WERI-Rb-1 (cell line): ENCODE data around the gene KCNJ3.

Source experiments
- DNase-seq: peaks from one replicate; pipeline ENCODE4 v3.0.0-alpha.2; 2020
- H3K27ac ChIP-seq: fragments of 250-450 bp; sonication (Bioruptor Pico); 2 replicates; pipeline ENCODE4 v1.5.1; 2020; ENCODE audit warnings: mild to moderate bottlenecking, moderate library complexity
- H3K27me3 ChIP-seq: fragments of 250-450 bp; sonication (Bioruptor Pico); 2 replicates; pipeline ENCODE4 v1.5.1; 2021; ENCODE audit warnings: mild to moderate bottlenecking, low read depth, moderate library complexity; ENCODE audit not compliant: insufficient read depth, severe bottlenecking
- H3K36me3 ChIP-seq: fragments of 250-450 bp; sonication (Bioruptor Pico); 2 replicates; pipeline ENCODE4 v1.5.1; 2020; ENCODE audit warnings: mild to moderate bottlenecking, moderate library complexity
- H3K4me3 ChIP-seq: 2 replicates; pipeline ENCODE4 v1.5.1; 2011; ENCODE audit warnings: low read depth, mild to moderate bottlenecking, control low read depth, low read length
- H3K9me3 ChIP-seq: fragments of 250-450 bp; sonication (Bioruptor Pico); 2 replicates; pipeline ENCODE4 v1.5.1; 2021; ENCODE audit warnings: mild to moderate bottlenecking, moderate library complexity; ENCODE audit not compliant: severe bottlenecking
- CTCF ChIP-seq: IDR thresholded peaks from 2 replicates; pipeline ENCODE4 v1.5.1; 2011; ENCODE audit warnings: low read depth, mild to moderate bottlenecking, control low read depth, inconsistent platforms, low read length

KCNJ3 gene

GRCh38 chr2:154794406-154794805 lies 95.9 kb downstream of the KCNJ3 start:
- H3K36me3 ChIP-seq = no peaks in the 10 kb centered on the region

GRCh38 chr2:154795651-154796050 lies 97.2 kb downstream of the KCNJ3 start:
- Histone ChIP-seq H3K36me3 (no peaks in the 10 kb centered on the region), H3K9me3 (no peaks in the 10 kb centered on the region), H3K27me3 (no peaks in the 10 kb centered on the region), H3K4me3 (no peak overlapping the region), H3K27ac (no peak overlapping the region)
- TF ChIP-seq CTCF = no peak
- no peak for DNase-seq

More at GRCh38 chr2:154794406-154794805, 95.9 kb downstream of the KCNJ3 start:
- Histone ChIP-seq H3K9me3 (no peaks in the 10 kb centered on the region), H3K27ac (no peak overlapping the region), H3K4me3 (no peak overlapping the region), H3K27me3 (no peaks in the 10 kb centered on the region)
- TF ChIP-seq CTCF = no peak
- no peak for DNase-seq

- no peak for DNase-seq
- no peak overlapping the region for H3K4me3 ChIP-seq
- H3K9me3 ChIP-seq = no peaks in the 10 kb centered on the region
Observed at GRCh38 chr2:154804451-154804850, 106.0 kb downstream of the KCNJ3 start.

GRCh38 chr2:154813636-154814035 lies 115.1 kb downstream of the KCNJ3 start:
- no peaks in the 10 kb centered on the region for H3K36me3 ChIP-seq
- DNase-seq = no peak
- no peak overlapping the region for H3K27ac ChIP-seq
- no peaks in the 10 kb centered on the region for H3K9me3 ChIP-seq
- H3K4me3 ChIP-seq = no peak overlapping the region
- no peak for TF ChIP-seq CTCF
- H3K27me3 ChIP-seq = no peaks in the 10 kb centered on the region

More at GRCh38 chr2:154804451-154804850, 106.0 kb downstream of the KCNJ3 start:
- Histone ChIP-seq H3K27me3 (no peaks in the 10 kb centered on the region), H3K27ac (no peak overlapping the region), H3K36me3 (no peaks in the 10 kb centered on the region)
- no peak for TF ChIP-seq CTCF

- no peaks in the 10 kb centered on the region for H3K9me3 ChIP-seq
- no peaks in the 10 kb centered on the region for H3K27me3 ChIP-seq
- TF ChIP-seq CTCF = no peak
- no peak overlapping the region for H3K27ac ChIP-seq
- no peaks in the 10 kb centered on the region for H3K36me3 ChIP-seq
- no peak for DNase-seq
- no peak overlapping the region for H3K4me3 ChIP-seq
Observed at GRCh38 chr2:154814856-154815255, 116.4 kb downstream of the KCNJ3 start.

- no peaks in the 10 kb centered on the region for H3K36me3 ChIP-seq
- no peak overlapping the region for H3K27ac ChIP-seq
- no peak overlapping the region for H3K4me3 ChIP-seq
- no peak for TF ChIP-seq CTCF
- H3K27me3 ChIP-seq = no peaks in the 10 kb centered on the region
- DNase-seq = no peak
- H3K9me3 ChIP-seq = no peaks in the 10 kb centered on the region
Observed at GRCh38 chr2:154825358-154825757, 126.9 kb downstream of the KCNJ3 start.
